Liver (tissue), 9 donors: ENCODE data around the gene DRGX. TPM values are rescaled to one million over a fixed set of nuclear protein-coding genes. Genes with fewer than 3 reads are reported as not detected.

Source experiments
- DNase-seq: peaks from one replicate; pipeline ENCODE4 v3.0.0-alpha.2; 2017; ENCODE audit warnings: low spot score
- H3K27ac ChIP-seq, 2 donors: one replicate each; pipeline ENCODE4 v1.7.0; 2013; ENCODE audit warnings: inconsistent platforms in 2 of 2, low read length in 2 of 2, control low read depth in 1 of 2, low read depth in 1 of 2, mild to moderate bottlenecking in 1 of 2
- H3K27me3 ChIP-seq, 4 donors: one replicate each; pipeline versions ENCODE4 v1.6.1 to v1.7.0; 2013; ENCODE audit warnings: low read length in 3 of 4, inconsistent platforms in 1 of 4, mild to moderate bottlenecking in 1 of 4, moderate library complexity in 1 of 4; ENCODE audit not compliant: control insufficient read depth in 4 of 4, insufficient read depth in 4 of 4
- H3K36me3 ChIP-seq, 4 donors: one replicate each; pipeline versions ENCODE4 v1.6.1 to v1.7.0; 2013; ENCODE audit warnings: low read length in 3 of 4, mild to moderate bottlenecking in 3 of 4, low read depth in 1 of 4, moderate library complexity in 1 of 4; ENCODE audit not compliant: control insufficient read depth in 4 of 4, insufficient read depth in 3 of 4
- H3K4me1 ChIP-seq, 4 donors: one replicate each; pipeline versions ENCODE4 v1.6.1 to v1.7.0; 2013; ENCODE audit warnings: low read length in 3 of 4, mild to moderate bottlenecking in 3 of 4, moderate library complexity in 1 of 4; ENCODE audit not compliant: control insufficient read depth in 4 of 4, insufficient read depth in 4 of 4
- H3K4me3 ChIP-seq, 3 donors: one replicate each; pipeline versions ENCODE4 v1.6.1 to v1.7.0; 2013; ENCODE audit warnings: low read length in 3 of 3, control low read depth in 1 of 3, low read depth in 1 of 3, mild to moderate bottlenecking in 1 of 3
- H3K9ac ChIP-seq, 2 donors: one replicate each; pipeline ENCODE4 v1.7.0; 2013; ENCODE audit warnings: low read length in 2 of 2, mild to moderate bottlenecking in 2 of 2, moderate library complexity in 2 of 2, control low read depth in 1 of 2, low read depth in 1 of 2
- H3K9me3 ChIP-seq, 4 donors: one replicate each; pipeline versions ENCODE4 v1.6.1 to v1.7.0; 2013; ENCODE audit warnings: low read length in 3 of 4; ENCODE audit not compliant: control insufficient read depth in 4 of 4
- EGR1 ChIP-seq, 2 donors: IDR thresholded peaks; 2 replicates each; pipeline ENCODE4 v1.6.1; 2016 to 2018; ENCODE audit warnings: antibody characterized with exemption in 2 of 2, low read depth in 2 of 2
- FOXA1 ChIP-seq: IDR thresholded peaks from 2 replicates; pipeline ENCODE4 v1.6.1; 2016; ENCODE audit warnings: antibody characterized with exemption
- FOXA2 ChIP-seq: IDR thresholded peaks from 2 replicates; pipeline ENCODE4 v1.6.1; 2016; ENCODE audit warnings: antibody characterized with exemption
- GABPA ChIP-seq, 2 donors: IDR thresholded peaks in 1 of 2; conservative IDR thresholded peaks in 1 of 2; 2 replicates each; pipeline ENCODE4 v1.6.1; 2016; ENCODE audit warnings: antibody characterized with exemption in 2 of 2, mild to moderate bottlenecking in 1 of 2, moderate library complexity in 1 of 2
- HNF4A ChIP-seq, 2 donors: conservative IDR thresholded peaks; 2 replicates each; pipeline ENCODE4 v1.6.1; 2016; ENCODE audit warnings: antibody characterized with exemption in 2 of 2, mild to moderate bottlenecking in 2 of 2
- HNF4G ChIP-seq: IDR thresholded peaks from 2 replicates; pipeline ENCODE4 v1.6.1; 2016; ENCODE audit warnings: antibody characterized with exemption
- JUND ChIP-seq, 2 donors: IDR thresholded peaks; 2 replicates each; pipeline ENCODE4 v1.6.1; 2016; ENCODE audit warnings: antibody characterized with exemption in 2 of 2
- NR2F2 ChIP-seq: IDR thresholded peaks from 2 replicates; pipeline ENCODE4 v1.6.1; 2016; ENCODE audit warnings: antibody characterized with exemption
- RAD21 ChIP-seq, 2 donors: IDR thresholded peaks; 2 replicates each; pipeline ENCODE4 v1.6.1; 2016; ENCODE audit warnings: antibody characterized with exemption in 2 of 2, mild to moderate bottlenecking in 2 of 2
- SP1 ChIP-seq: IDR thresholded peaks from 2 replicates; pipeline ENCODE4 v1.6.1; 2018; ENCODE audit warnings: antibody characterized with exemption, mild to moderate bottlenecking
- TAF1 ChIP-seq: conservative IDR thresholded peaks from 2 replicates; pipeline ENCODE4 v1.6.1; 2016; ENCODE audit warnings: antibody characterized with exemption, mild to moderate bottlenecking
- WGBS: extraction: QIAGEN DNeasy Blood & Tissue Kit; methylation state at CpG from one replicate; pipeline ENCODE4 v1.1.7; 2013; 5-methylcytosine and 5-hydroxymethylcytosine counted together
- polyA plus RNA-seq, 2 donors: library from polyadenylated mRNA; stranded (reverse) in 1 of 2; unstranded in 1 of 2; fragments of 200-250 nt in 1 of 2; fragments of >200 nt in 1 of 2; fragmentation: Nextera tagmentation in 1 of 2; extraction: Ambion mirVana in 1 of 2; gene quantifications; one replicate each; pipeline versions ENCODE4 v1.2.1 to v1.2.3, GENCODE V29; 2013 to 2015
- total RNA-seq, 2 donors: library from RNA; depleted of rRNA; stranded (reverse); fragments of >200 nt; gene quantifications; one replicate each; pipeline ENCODE4 v1.2.3, GENCODE V29; 2014
- TF ChIP-seq, protein P1 (sequence below): IDR thresholded peaks from 2 replicates; pipeline ENCODE4 v1.6.1; 2016; ENCODE audit warnings: antibody characterized with exemption
- TF ChIP-seq, protein P2 (sequence below): IDR thresholded peaks from 2 replicates; pipeline ENCODE4 v1.6.1; 2016; ENCODE audit warnings: antibody characterized with exemption
- TF ChIP-seq, protein P3 (sequence below): IDR thresholded peaks from 2 replicates; pipeline ENCODE4 v1.6.1; 2016; ENCODE audit warnings: antibody characterized with exemption
- donor health status: healthy.
- donor health status: healthy.
- donor health status: healthy.
- donor health status: healthy.
- donor health status: healthy.

DRGX gene
- total and polyA plus RNA-seq, 4 donors = not detected

DNA sequence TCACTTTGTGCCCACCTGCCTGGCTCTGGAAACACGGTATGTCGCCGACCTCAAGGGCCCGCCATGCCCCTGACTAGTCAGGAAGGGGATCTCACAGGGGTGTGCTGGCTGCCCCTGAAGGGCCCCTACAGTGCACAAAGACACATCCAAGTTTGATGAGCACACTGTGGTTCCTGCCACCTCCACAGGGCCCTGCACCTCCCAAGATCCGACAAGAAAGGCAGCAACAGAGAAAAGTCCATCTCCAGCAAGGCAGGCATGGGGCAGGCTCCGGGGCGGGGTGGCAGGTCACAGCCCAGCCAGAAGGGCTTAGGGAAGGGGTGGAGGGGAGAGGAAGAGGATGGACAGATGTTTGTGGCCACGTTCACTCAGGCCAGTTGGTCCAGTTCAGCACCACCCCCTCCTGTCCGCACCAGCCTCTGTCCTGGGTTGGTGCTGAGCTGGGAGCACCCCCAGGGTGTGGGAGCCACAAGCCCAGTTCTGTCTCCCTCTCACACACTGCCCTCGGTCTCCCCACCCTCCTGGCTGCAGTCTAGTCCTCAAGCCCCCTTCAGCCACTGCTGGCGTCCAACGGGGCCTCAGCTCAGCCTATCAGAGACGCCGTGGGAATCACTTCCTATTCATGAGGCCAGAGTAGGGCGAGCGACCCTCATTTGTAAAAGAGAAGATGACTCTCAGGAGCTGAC, 11.5 kb downstream of the DRGX start:
- H3K9me3 ChIP-seq = no peaks in the 10 kb centered on the region
- 69% methylated on average over 16 of the region's 16 CpGs for WGBS
- DNase-seq = no peak
- no peaks in the 10 kb centered on the region for H3K27me3 ChIP-seq
- H3K36me3 ChIP-seq = no peaks in the 10 kb centered on the region
- TF ChIP-seq EGR1 (IDR thresholded peaks at IDR 0.05; ENCODE audit: low read depth in 2 of 2) (no peak), FOXA2 (no peak), HNF4G (no peak), GABPA (IDR thresholded peaks at IDR 0.05 in 1 of 2, conservative IDR thresholded peaks at IDR 0.05 in 1 of 2) (no peak)
- TF ChIP-seq, protein P1, sequence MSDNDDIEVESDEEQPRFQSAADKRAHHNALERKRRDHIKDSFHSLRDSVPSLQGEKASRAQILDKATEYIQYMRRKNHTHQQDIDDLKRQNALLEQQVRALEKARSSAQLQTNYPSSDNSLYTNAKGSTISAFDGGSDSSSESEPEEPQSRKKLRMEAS = no peak
- H3K4me1 ChIP-seq = no peaks in the 10 kb centered on the region
- no peak overlapping the region for H3K9ac ChIP-seq
- no peak overlapping the region for H3K4me3 ChIP-seq
- H3K27ac ChIP-seq = no peak overlapping the region

DNA sequence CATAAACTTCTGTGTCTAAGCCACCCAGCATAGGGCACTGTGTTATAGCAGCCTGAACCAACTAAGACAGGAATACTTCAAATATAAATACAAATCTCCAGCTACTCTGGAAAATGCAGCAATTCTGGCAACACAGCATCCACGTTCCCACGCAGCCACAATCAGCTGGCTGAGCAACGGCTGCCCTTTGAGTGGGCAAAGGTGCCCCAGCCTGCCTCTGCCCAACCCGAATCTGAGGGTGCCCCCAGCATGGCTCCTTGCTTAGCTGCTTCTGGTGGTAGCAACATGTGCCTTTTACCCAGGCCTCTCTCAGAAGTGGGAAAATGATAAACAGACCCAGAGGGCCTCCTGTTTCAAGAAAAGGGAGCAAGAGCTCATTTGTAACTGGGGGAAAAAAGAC, 12.0 kb downstream of the DRGX start:
- DNase-seq = no peak
- no peak overlapping the region for H3K4me3 ChIP-seq
- WGBS = 77% methylated on average over 4 of the region's 4 CpGs

DNA sequence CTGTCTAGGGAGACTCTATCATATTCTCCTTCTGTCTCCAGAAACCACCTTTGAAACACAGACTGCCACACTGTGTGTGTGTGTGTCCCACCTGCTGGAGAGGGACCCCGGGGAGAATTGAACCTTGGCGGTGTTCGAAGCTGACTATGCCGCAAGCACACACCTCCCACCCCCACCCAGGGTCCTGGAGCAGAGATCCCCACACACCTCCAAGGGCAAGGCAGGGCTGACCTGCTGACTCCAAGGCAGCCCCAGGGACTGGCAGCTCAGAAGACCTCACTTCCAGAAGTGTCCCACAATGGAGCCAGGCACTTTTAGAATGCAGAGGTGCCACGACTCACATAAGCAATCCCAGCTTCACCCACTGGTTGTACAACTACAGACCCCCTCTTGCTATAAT, 13.1 kb downstream of the DRGX start:
- TF ChIP-seq, protein P2, sequence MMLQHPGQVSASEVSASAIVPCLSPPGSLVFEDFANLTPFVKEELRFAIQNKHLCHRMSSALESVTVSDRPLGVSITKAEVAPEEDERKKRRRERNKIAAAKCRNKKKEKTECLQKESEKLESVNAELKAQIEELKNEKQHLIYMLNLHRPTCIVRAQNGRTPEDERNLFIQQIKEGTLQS = no peak
- TF ChIP-seq, protein P3, sequence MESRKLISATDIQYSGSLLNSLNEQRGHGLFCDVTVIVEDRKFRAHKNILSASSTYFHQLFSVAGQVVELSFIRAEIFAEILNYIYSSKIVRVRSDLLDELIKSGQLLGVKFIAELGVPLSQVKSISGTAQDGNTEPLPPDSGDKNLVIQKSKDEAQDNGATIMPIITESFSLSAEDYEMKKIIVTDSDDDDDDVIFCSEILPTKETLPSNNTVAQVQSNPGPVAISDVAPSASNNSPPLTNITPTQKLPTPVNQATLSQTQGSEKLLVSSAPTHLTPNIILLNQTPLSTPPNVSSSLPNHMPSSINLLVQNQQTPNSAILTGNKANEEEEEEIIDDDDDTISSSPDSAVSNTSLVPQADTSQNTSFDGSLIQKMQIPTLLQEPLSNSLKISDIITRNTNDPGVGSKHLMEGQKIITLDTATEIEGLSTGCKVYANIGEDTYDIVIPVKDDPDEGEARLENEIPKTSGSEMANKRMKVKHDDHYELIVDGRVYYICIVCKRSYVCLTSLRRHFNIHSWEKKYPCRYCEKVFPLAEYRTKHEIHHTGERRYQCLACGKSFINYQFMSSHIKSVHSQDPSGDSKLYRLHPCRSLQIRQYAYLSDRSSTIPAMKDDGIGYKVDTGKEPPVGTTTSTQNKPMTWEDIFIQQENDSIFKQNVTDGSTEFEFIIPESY = no peak
- TF ChIP-seq NR2F2 = no peak
- no peak for TF ChIP-seq HNF4A (conservative IDR thresholded peaks at IDR 0.05)
- no peak for TF ChIP-seq RAD21 (IDR thresholded peaks at IDR 0.05)
- TF ChIP-seq EGR1 (IDR thresholded peaks at IDR 0.05; ENCODE audit: low read depth in 2 of 2) = no peak
- TF ChIP-seq FOXA2 = no peak
- TF ChIP-seq FOXA1 = no peak
- no peak for TF ChIP-seq SP1
- TF ChIP-seq, protein P1 = no peak
- H3K9me3 ChIP-seq = no peaks in the 10 kb centered on the region
- no peak overlapping the region for H3K4me3 ChIP-seq
- WGBS = 85% methylated on average over 5 of the region's 5 CpGs
- no peak overlapping the region for H3K27ac ChIP-seq
- no peaks in the 10 kb centered on the region for H3K27me3 ChIP-seq
- no peak overlapping the region for H3K9ac ChIP-seq
- H3K4me1 ChIP-seq = no peaks in the 10 kb centered on the region
- H3K36me3 ChIP-seq = no peaks in the 10 kb centered on the region
- DNase-seq = no peak

More for the DNA sequence above, 12.0 kb downstream of the DRGX start:
- Histone ChIP-seq H3K9me3 (no peaks in the 10 kb centered on the region), H3K27ac (no peak overlapping the region), H3K27me3 (no peaks in the 10 kb centered on the region), H3K36me3 (no peaks in the 10 kb centered on the region), H3K9ac (no peak overlapping the region), H3K4me1 (no peaks in the 10 kb centered on the region)
- TF ChIP-seq HNF4G (no peak), TAF1 (no peak), SP1 (no peak), JUND (IDR thresholded peaks at IDR 0.05) (no peak)
